Measurements from ENCODE around the gene NGLY1. TPM values are rescaled to one million over a fixed set of nuclear protein-coding genes. Genes with fewer than 3 reads are reported as not detected.

The NGLY1 gene
- total and polyA plus RNA-seq, 2 of the 8 experiments (the other 6 are each of a cell fraction or from before 2014, with no cell fraction given), result 3.1 to 24.8 TPM

GRCh38 chr3:25817107-25817506, 33.9 kb upstream of the NGLY1 start:
- H3K4me2 ChIP-seq (ENCODE audit: insufficient read depth in 1 of 2, low read depth in 2 of 2, low read length in 2 of 2), result no peak overlapping the region
- ChIA-PET CTCF (ENCODE audit: partially characterized antibody) (interaction anchor here (1.3 kb wide), 1 partner anchor 169 kb away, joined by 6 read pairs; no protein-coding TSS in a partner anchor), POLR2A (ENCODE audit: partially characterized antibody) (no interaction called here)

More at GRCh38 chr3:25817107-25817506, 33.9 kb upstream of the NGLY1 start:
- H3K27ac ChIP-seq (ENCODE audit: low read depth, low read length), result no peak overlapping the region
- H3K4me3 ChIP-seq (ENCODE audit: extremely low read depth in 1 of 4, insufficient read depth in 2 of 4, low read depth in 3 of 4, low read length in 4 of 4), result no peak overlapping the region
- no peaks in the 10 kb centered on the region for H4K20me1 ChIP-seq (replicated peaks in 1 of 2; ENCODE audit: control insufficient read depth in 1 of 2, insufficient read depth in 2 of 2, low read length in 2 of 2)
- no peak overlapping the region for H3K9ac ChIP-seq (replicated peaks in 1 of 4; ENCODE audit: extremely low read depth in 1 of 4, low read depth in 3 of 4, low read length in 3 of 4)
- no peaks in the 10 kb centered on the region for H3K79me1 ChIP-seq (ENCODE audit: low read depth, low read length)
- no peak overlapping the region for H2BK20ac ChIP-seq (ENCODE audit: low read length)
- no peak for TF ChIP-seq ZNF274 (IDR thresholded peaks at IDR 0.05; ENCODE audit: borderline replicate concordance, extremely low read depth, low read length)
- no peak for TF ChIP-seq SP1 (IDR thresholded peaks at IDR 0.05; ENCODE audit: low read depth, low read length)
- no peak for TF ChIP-seq CHD1 (IDR thresholded peaks at IDR 0.05; ENCODE audit: low read depth, low read length)
- no peak for TF ChIP-seq JUND (IDR thresholded peaks at IDR 0.05; ENCODE audit: low read length)
- TF ChIP-seq POU5F1 (IDR thresholded peaks at IDR 0.05; ENCODE audit: low read depth, low read length), result no peak
- TF ChIP-seq SUZ12 (IDR thresholded peaks at IDR 0.05; ENCODE audit: low read length), result no peak
- no peak for TF ChIP-seq YY1 (IDR thresholded peaks at IDR 0.05; ENCODE audit: low read depth, low read length)
- TF ChIP-seq ATF2 (IDR thresholded peaks at IDR 0.05; ENCODE audit: low read length), result no peak
- no peak for TF ChIP-seq BACH1 (IDR thresholded peaks at IDR 0.05; ENCODE audit: low read length)
- no peak for TF ChIP-seq RFX5 (IDR thresholded peaks at IDR 0.05; ENCODE audit: borderline replicate concordance, low read depth, low read length)
- TF ChIP-seq POLR2AphosphoS5 (IDR thresholded peaks at IDR 0.05; ENCODE audit: low read depth, low read length), result no peak
- TF ChIP-seq KDM5A (IDR thresholded peaks at IDR 0.05; ENCODE audit: low read length), result no peak
- H3K14ac ChIP-seq (ENCODE audit: insufficient read length), result no peak overlapping the region
- H2BK5ac ChIP-seq (ENCODE audit: low read depth, low read length), result no peak overlapping the region
- no peak overlapping the region for H3K18ac ChIP-seq (ENCODE audit: extremely low read depth, low read length)
- DNase-seq (ENCODE audit: low read depth in 1 of 2, low spot score in 2 of 2) (no peak), FAIRE-seq (no peak)
- no peaks in the 10 kb centered on the region for H3K23me2 ChIP-seq (ENCODE audit: low read depth, low read length)
- 0 out of 4 replicates have a peak, but pooled peaks cover 0 to 2% of the 10 kb centered on the region in 2 experiments for H3K9me3 ChIP-seq (ENCODE audit: insufficient read depth in 2 of 2, low read depth in 1 of 2, low read length in 1 of 2)
- no peak overlapping the region for H3K23ac ChIP-seq (ENCODE audit: insufficient read length)
- H2BK15ac ChIP-seq (ENCODE audit: low read length), result no peak overlapping the region
- WGBS, 2 experiments (ENCODE audit: extremely low coverage in 1 of 2, insufficient coverage in 1 of 2, insufficient read length in 1 of 2, insufficient replicate concordance in 2 of 2, low coverage in 1 of 2, low lambda C conversion rate in 2 of 2, missing lambda C conversion rate in 1 of 2), result 90% methylated on average over 1 of the region's 1 CpG; no CpG with 5 or more reads in 1 of the 2 experiments
- no peaks in the 10 kb centered on the region for H3K36me3 ChIP-seq (ENCODE audit: control insufficient read depth in 2 of 4, insufficient read depth in 4 of 4, low read length in 3 of 4)
- peaks cover 0 to 9% (median 4%) of the 10 kb centered on the region in 4 experiments; a peak in 4 of 7 replicates for H3K4me1 ChIP-seq (replicated peaks in 1 of 4; ENCODE audit: control insufficient read depth in 3 of 4, insufficient read depth in 4 of 4, low read length in 3 of 4)
- H4K91ac ChIP-seq (replicated peaks; ENCODE audit: insufficient read length, low read length), result no peak overlapping the region
- H4K5ac ChIP-seq (ENCODE audit: insufficient read length, low read depth, low read length), result no peak overlapping the region
- H2BK12ac ChIP-seq (ENCODE audit: low read depth, low read length), result no peak overlapping the region
- no peak overlapping the region for H2BK120ac ChIP-seq (replicated peaks; ENCODE audit: low read depth, low read length)
- H2AK5ac ChIP-seq (ENCODE audit: low read depth, low read length), result no peak overlapping the region
- H3K56ac ChIP-seq (replicated peaks; ENCODE audit: insufficient read length, low read depth, low read length), result no peak overlapping the region
- no peak overlapping the region for H2AFZ ChIP-seq (ENCODE audit: low read length)
- H3K79me2 ChIP-seq (ENCODE audit: control insufficient read depth in 1 of 2, insufficient read depth in 2 of 2, low read length in 2 of 2), result no peaks in the 10 kb centered on the region
- H3K27me3 ChIP-seq (replicated peaks in 1 of 4; ENCODE audit: control insufficient read depth in 3 of 4, extremely low read depth in 1 of 4, insufficient read depth in 3 of 4, low read length in 3 of 4), result no peaks in the 10 kb centered on the region
- H3K4ac ChIP-seq (replicated peaks; ENCODE audit: insufficient read length, low read depth, low read length), result no peak overlapping the region
- H4K8ac ChIP-seq (ENCODE audit: extremely low read depth, insufficient read depth, low read length), result no peak overlapping the region
